HUES48 (cell line): ENCODE measurements around the gene RFXANK.
"Not testable (repeated sequence)": the region's sequence is repeated elsewhere in the genome, so short reads cannot be mapped to it uniquely, and the experiment has no call there.

Experiments used
- H3K27ac ChIP-seq: one replicate; pipeline ENCODE4 v1.7.0; 2013; ENCODE audit warnings: low read depth, low read length, inconsistent platforms
- H3K27me3 ChIP-seq: 2 replicates; pipeline ENCODE4 v1.6.1; 2013; ENCODE audit warnings: mild to moderate bottlenecking, low read length; ENCODE audit not compliant: control insufficient read depth, insufficient read depth
- H3K36me3 ChIP-seq: 2 replicates; pipeline ENCODE4 v1.6.1; 2013; ENCODE audit warnings: low read length; ENCODE audit not compliant: control insufficient read depth, insufficient read depth
- H3K4me1 ChIP-seq: 2 replicates; pipeline ENCODE4 v1.6.1; 2013; ENCODE audit warnings: mild to moderate bottlenecking, low read length; ENCODE audit not compliant: control insufficient read depth, insufficient read depth
- H3K4me3 ChIP-seq: 2 replicates; pipeline ENCODE4 v1.5.1; 2013; ENCODE audit warnings: mild to moderate bottlenecking, low read depth, low read length
- H3K9ac ChIP-seq: 2 replicates; pipeline ENCODE4 v1.6.1; 2013; ENCODE audit warnings: mild to moderate bottlenecking, low read depth, low read length, moderate library complexity
- H3K9me3 ChIP-seq: 2 replicates; pipeline ENCODE4 v1.6.1; 2013; ENCODE audit warnings: low read length; ENCODE audit not compliant: control insufficient read depth, insufficient read depth

The RFXANK gene, protein sequence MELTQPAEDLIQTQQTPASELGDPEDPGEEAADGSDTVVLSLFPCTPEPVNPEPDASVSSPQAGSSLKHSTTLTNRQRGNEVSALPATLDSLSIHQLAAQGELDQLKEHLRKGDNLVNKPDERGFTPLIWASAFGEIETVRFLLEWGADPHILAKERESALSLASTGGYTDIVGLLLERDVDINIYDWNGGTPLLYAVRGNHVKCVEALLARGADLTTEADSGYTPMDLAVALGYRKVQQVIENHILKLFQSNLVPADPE

DNA sequence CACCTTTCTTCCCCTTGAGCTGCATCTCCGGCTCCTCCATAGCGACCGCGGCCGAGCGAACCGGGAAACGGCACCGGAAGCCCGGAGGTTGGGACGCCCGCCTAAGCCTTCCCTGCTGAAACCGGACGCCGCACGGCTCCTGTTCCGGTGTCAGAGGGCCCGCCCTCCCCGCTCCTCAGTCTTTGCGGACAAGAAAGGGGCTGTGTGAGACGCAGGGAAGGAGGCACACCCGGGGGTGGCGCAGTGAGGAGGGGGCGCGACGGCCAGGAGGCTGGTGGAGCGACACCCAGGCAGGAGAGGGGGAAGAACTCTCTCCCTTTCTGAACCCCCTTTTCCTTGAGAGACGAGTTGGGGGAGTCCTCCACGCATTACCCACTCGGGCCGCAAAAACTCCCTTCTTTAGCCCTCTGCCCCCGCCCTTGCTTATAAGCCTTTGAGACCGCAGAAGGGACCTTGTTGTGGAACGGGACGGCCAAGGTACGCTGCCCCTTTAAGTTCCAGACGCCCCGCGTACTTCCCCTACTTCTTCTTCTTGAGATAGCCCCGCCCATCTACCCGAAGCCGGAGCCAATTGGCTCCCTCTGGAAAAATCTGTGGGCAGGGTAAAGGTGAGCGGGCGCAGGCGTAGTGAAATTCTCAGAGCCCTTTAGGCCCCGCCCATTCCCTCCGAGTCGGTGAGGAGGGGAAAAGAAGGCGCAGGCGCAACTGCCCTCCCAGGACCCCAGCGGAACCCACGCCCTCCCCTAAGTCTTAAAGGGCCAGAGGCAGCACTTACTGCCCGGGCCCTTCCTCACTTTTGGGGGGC is at the start of gene RFXANK, which contains the start of gene BORCS8:
TSS of gene RFXANK (plus strand) at position 181 of the 805 bp plus-strand sequence. CDS start 1,689 bp downstream, outside the sequence.
TSS of gene BORCS8 (minus strand) at position 75 of the 805 bp plus-strand sequence. CDS start at position 40, 35 bp downstream.
- no peaks in the 10 kb centered on the region for H3K27me3 ChIP-seq
- H3K4me3 ChIP-seq = peak within 1 kb of the TSS; percentile 88
- peak within 1 kb of the TSS; percentile 80 for H3K9ac ChIP-seq
- H3K36me3 ChIP-seq = peaks cover 19% of the 10 kb centered on the region
- H3K27ac ChIP-seq = peak within 1 kb of the TSS; percentile 97
- no peaks in the 10 kb centered on the region for H3K9me3 ChIP-seq
- H3K4me1 ChIP-seq = no peaks in the 10 kb centered on the region

DNA sequence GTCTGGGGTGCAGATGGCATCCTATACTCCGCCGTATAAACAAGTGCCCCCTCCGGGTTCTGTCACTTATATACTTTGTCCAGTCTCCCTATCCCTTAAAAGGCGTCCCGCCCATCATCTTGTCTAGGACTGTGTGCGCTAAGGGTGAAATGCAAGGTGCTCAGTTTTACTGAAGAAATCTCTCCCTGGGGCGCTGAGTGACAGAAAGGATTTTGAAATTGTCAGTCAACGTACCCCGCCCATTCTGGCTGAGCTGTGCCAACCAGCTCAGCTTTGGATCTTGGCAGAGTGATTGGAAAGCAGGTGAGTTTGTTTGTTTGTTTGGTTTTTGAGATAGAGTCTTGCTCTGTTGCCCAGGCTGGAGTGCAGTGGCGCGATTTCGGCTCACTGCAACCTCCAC is 49.7 kb upstream of the RFXANK start:
- no peak overlapping the region for H3K27ac ChIP-seq
- no peaks in the 10 kb centered on the region for H3K4me1 ChIP-seq
- H3K4me3 ChIP-seq = no peak overlapping the region
- H3K27me3 ChIP-seq = peaks cover 9% of the 10 kb centered on the region
- H3K9me3 ChIP-seq = no peaks in the 10 kb centered on the region
- no peak overlapping the region for H3K9ac ChIP-seq
- no peaks in the 10 kb centered on the region for H3K36me3 ChIP-seq

DNA sequence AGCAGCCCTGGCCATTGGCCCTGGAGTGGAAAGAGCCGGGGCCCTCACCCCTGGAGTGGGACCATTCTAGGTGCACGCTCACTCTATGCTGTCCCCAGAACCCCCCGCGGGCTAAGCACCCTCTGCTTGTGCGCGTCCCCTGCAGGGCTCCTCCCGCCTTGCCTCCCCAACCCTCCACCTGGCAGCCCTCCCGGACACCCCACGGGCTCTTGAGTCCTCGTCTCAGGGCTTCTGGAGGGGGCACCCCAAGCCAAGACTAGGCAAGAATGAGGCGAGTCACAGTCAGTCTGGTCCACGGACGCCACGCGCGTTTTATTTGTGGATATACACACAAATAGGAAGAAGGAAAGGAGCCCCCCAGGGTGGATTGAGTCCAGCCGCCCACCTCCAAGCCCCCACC is 46.8 kb upstream of the RFXANK start:
- no peak overlapping the region for H3K4me3 ChIP-seq
- H3K9ac ChIP-seq = no peak overlapping the region
- no peaks in the 10 kb centered on the region for H3K4me1 ChIP-seq
- no peaks in the 10 kb centered on the region for H3K9me3 ChIP-seq
- H3K36me3 ChIP-seq = no peaks in the 10 kb centered on the region
- no peak overlapping the region for H3K27ac ChIP-seq
- peaks cover 4% of the 10 kb centered on the region; the same call in 1 of the 2 replicates for H3K27me3 ChIP-seq

DNA sequence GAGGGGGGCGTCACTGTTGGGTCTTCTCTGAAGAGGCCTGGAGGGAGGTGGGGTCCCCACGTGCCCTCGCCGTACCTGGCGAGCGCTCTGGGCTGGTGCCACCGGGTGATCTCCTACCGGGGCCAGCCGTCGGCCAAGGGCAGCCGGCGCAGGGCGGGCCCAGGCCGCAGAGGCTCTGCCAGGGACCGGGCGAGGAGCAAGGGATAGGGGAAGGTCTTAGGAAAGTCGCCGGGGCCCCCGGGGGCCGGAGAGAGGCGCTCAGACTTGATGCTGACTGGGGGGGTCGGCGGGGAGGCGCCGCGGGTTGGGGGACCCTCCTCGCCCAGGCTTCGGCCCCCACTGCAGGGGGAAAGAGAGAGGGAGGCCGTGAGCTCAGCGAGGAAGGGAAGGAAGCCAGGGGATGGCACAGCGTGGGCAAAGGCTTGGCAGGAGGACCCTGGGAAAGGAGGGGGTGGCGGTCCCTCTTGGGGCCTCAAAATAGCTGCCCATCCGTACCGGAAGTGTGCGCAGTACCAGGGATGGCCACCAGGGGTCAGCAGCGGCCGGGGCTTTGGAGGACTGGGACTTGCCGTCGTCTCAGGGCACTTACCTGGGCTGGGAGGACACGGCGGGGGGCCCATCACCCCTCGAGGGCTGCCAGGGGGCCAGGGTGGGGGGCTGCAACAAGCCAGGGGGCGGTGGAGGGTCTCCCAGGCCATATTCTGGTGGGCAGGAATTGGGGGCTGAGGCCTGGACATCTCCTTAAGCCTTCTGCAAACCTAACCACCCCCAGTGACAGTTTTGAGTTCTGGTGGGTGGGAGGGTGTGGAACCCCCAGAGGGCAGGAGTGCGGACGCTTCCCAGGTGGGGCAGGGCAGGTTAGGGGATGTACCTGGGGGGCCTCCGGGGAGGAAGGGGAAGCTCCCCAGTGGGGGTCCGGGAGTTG is 46.1 kb upstream of the RFXANK start:
- Histone ChIP-seq H3K4me3 (no peak overlapping the region), H3K9me3 (no peaks in the 10 kb centered on the region), H3K27ac (no peak overlapping the region)

DNA sequence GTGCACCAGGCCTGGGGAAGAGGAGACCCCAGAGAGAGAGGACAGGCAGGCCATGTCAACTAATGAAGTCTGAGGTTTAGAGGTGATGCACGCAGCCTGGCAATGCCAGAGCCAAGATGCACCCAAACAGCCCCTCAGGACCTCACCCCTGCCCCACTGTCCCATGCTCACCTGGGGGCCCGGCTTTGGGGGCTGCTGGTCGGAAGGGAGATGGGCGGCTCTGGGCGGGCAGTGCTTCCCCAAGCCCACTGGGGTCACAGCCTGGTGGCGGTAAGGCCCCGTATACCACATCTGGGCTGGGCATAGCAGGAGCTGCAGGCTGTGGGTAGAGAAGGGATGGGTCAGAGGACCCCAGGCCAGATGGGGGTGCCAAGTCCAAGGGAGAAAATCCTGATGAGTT is 45.2 kb upstream of the RFXANK start:
- Histone ChIP-seq H3K4me3 (no peak overlapping the region), H3K27me3 (peaks cover 4% of the 10 kb centered on the region; the same call in 1 of the 2 replicates), H3K9me3 (no peaks in the 10 kb centered on the region), H3K4me1 (no peaks in the 10 kb centered on the region), H3K9ac (no peak overlapping the region), H3K36me3 (no peaks in the 10 kb centered on the region), H3K27ac (no peak overlapping the region)

More for the DNA sequence above, 46.1 kb upstream of the RFXANK start:
- Histone ChIP-seq H3K36me3 (no peaks in the 10 kb centered on the region), H3K4me1 (no peaks in the 10 kb centered on the region), H3K9ac (no peak overlapping the region), H3K27me3 (peaks cover 4% of the 10 kb centered on the region; the same call in 1 of the 2 replicates)

DNA sequence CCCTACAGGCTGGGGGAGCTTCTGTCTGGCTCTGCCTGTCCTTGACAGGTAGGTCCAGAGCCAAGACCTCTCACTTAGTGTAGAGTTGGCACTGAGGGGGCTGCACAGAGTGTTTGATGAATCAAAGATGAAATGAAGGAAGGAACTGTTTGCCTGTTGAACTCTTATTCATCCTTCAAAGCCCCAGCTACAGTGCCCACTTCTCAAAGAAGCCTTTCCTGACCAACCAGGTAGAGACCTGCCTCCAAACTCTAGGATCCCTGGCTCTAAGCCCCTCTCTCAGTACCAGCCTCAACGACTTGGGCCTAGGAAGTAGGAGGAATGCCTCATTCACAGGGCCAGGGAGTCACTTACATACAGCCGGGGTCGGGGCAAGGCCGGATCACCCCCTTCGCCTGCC is 44.7 kb upstream of the RFXANK start:
- H3K9ac ChIP-seq = no peak overlapping the region
- no peak overlapping the region for H3K4me3 ChIP-seq
- H3K4me1 ChIP-seq = no peaks in the 10 kb centered on the region
- H3K27ac ChIP-seq = no peak overlapping the region
- no peaks in the 10 kb centered on the region for H3K9me3 ChIP-seq
- no peaks in the 10 kb centered on the region for H3K36me3 ChIP-seq
- H3K27me3 ChIP-seq = peaks cover 2% of the 10 kb centered on the region; the same call in 1 of the 2 replicates

DNA sequence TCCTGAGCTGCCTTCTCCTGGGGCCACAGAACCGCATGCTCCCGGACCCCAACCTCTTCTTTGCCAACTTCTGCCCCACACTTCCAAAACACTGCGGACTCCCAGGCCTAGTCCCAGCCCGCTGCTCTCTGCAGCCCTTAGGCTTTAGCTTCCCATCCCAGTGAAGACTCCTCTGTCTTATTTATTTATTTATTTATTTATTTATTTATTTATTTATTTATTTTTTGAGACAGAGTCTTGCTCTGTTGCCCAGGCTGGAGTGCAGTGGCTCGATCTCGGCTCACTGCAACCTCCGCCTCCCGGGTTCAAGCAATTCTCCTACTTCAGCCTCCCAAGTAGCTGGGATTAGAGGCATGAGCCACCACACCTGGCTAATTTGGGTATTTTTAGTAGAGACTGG is 43.6 kb upstream of the RFXANK start:
- H3K36me3 ChIP-seq, H3K27me3 ChIP-seq, H3K9ac ChIP-seq, H3K4me1 ChIP-seq, H3K4me3 ChIP-seq, H3K27ac ChIP-seq, H3K9me3 ChIP-seq: not testable (repeated sequence)

DNA sequence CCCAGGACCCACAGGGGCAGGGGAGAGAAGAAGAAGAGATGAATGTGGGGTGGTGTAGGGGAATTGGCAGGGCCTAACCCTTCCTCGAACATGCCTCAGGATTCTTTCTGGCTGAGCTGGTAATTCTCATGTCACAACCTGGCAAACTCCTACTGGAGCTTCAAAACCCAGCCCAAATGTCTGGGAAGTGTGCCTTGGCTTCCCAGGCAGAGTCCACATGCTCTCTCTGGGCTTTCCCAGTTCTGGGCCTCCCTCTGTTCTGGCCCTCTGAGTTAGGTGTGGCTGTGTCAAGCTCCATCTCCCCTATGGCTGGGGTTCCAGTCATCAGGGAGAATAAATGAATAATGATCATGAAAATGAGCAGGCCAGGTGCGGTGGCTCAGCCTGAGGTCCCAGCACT is 42.6 kb upstream of the RFXANK start:
- H3K36me3 ChIP-seq = no peaks in the 10 kb centered on the region
- H3K27ac ChIP-seq = no peak overlapping the region
- H3K9me3 ChIP-seq = no peaks in the 10 kb centered on the region
- no peaks in the 10 kb centered on the region for H3K27me3 ChIP-seq
- no peak overlapping the region for H3K9ac ChIP-seq
- no peaks in the 10 kb centered on the region for H3K4me1 ChIP-seq
- H3K4me3 ChIP-seq = no peak overlapping the region

DNA sequence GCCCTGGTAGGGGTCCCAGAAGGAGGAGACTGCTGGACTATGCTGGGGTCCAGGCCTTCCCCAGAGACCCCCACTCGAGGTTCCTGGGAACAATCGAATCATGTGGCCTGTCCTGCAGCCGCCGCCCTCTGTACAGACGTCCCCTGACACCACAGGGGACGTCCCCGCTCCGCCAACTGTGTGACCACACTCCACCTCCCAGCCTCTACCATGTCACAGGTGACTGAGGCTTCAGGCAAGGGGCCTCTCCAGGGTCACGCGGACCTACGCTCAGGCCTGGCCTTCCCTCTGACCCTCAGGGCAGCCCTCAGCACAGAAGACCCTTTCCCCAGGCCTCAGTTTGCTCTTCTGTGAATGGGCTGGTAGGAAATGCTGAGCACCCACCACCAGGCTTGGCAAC is 40.6 kb upstream of the RFXANK start:
- Histone ChIP-seq H3K36me3 (no peaks in the 10 kb centered on the region), H3K27ac (no peak overlapping the region), H3K4me1 (no peaks in the 10 kb centered on the region), H3K9ac (no peak overlapping the region), H3K9me3 (no peaks in the 10 kb centered on the region), H3K27me3 (no peaks in the 10 kb centered on the region), H3K4me3 (no peak overlapping the region)

DNA sequence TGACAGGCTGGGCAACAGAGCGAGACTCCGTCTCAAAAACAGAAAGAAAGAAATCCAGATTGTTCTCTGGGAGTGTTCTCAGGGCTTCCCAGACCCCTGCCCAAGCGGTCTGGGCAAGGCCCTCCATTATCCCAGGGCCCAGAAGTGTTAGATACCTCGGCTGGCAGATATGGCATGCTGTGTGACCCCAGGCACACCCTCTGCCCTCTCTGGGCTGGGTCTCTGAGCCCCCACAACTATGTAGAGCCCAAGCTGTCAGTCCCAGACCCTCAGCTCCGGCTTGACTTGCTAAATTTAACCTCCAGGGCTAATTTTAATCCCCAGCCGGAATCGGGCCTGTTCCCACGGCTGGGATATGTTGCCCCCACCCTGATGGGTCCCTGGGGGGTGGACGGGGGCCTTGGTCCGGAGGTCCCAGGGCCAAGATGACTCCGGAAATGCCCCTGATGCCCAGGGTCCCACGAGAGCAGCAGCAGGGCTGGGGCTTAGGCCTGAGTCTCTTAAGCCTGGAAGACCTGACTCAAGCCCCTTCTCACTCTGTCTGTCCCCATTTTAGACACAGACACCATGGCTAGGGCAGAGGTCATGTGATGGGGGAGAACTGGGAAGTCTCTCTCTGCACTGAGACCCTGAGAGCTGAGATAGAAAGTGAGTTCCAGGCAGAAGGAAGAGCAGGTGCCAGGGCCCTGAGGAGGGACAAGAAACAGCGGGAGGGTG is 39.2 kb upstream of the RFXANK start:
- H3K4me3 ChIP-seq = no peak overlapping the region
- H3K27me3 ChIP-seq = 0 out of 2 replicates have a peak, but pooled peaks cover 4% of the 10 kb centered on the region
- no peak overlapping the region for H3K9ac ChIP-seq
- no peak overlapping the region for H3K27ac ChIP-seq
- H3K9me3 ChIP-seq = no peaks in the 10 kb centered on the region
- H3K36me3 ChIP-seq = no peaks in the 10 kb centered on the region
- no peaks in the 10 kb centered on the region for H3K4me1 ChIP-seq
